ENCODE data around the gene DCANP1.

DNA sequence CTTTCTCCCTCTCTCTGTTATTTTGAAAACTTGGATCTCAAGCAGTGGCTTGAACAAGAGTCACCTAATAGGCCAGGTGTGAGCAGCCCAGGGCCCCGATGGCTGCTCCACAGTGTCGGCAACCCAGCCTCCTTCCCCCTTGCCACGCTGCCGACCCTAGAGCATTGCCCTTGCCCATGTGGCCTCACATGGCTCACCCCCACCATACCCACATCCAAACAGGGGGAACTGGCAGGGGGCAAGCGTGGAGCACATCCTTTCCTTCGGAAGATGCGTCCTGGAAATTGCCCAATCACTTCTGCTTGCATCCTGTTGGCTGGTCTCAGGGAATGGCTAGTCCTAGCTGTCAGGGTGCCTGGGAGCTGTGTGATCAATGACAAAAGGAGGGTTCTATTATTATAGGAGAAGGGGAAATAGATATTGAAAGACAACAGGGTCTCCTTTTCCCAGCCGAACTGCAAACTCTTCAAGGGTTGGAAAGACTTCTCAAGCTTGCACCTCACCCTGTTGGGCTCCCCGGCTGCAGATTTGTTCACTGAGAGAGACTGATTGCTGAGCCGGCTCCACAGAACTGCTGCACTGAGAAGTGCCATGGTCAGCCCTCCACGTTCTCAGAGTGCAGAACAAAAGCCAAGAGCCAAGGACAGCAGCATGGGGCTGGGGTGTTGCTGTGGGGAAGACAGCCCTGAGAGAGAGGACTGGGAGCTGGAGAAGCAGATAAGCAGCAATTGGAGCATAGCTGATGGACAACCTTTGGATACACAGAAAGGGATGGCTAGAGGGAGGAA, 13.3 kb upstream of the DCANP1 start:
- TF ChIP-seq, protein P1, sequence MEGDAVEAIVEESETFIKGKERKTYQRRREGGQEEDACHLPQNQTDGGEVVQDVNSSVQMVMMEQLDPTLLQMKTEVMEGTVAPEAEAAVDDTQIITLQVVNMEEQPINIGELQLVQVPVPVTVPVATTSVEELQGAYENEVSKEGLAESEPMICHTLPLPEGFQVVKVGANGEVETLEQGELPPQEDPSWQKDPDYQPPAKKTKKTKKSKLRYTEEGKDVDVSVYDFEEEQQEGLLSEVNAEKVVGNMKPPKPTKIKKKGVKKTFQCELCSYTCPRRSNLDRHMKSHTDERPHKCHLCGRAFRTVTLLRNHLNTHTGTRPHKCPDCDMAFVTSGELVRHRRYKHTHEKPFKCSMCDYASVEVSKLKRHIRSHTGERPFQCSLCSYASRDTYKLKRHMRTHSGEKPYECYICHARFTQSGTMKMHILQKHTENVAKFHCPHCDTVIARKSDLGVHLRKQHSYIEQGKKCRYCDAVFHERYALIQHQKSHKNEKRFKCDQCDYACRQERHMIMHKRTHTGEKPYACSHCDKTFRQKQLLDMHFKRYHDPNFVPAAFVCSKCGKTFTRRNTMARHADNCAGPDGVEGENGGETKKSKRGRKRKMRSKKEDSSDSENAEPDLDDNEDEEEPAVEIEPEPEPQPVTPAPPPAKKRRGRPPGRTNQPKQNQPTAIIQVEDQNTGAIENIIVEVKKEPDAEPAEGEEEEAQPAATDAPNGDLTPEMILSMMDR (IDR thresholded peaks at IDR 0.05; ENCODE audit: low read depth, low read length), result no peak
- TF ChIP-seq POLR2A (IDR thresholded peaks at IDR 0.05; ENCODE audit: extremely low read depth, insufficient read length) (no peak), MYC (IDR thresholded peaks at IDR 0.05; ENCODE audit: low read depth, low read length) (no peak)

All from NB4 (cell line).